Trophoblast cell (in vitro differentiated cells and primary cell): ENCODE results near the gene CRY1.
A peak's percentile ranks its signal among the peaks of the same experiment; 100 is the strongest.

ENCODE experiments used
- DNase-seq, 2 donors: peaks; one replicate each; pipeline ENCODE4 v3.0.0-alpha.2; 2016
- H2AFZ ChIP-seq: 2 replicates; pipeline ENCODE4 v1.6.1; 2013; ENCODE audit warnings: low read length, moderate library complexity, mild to moderate bottlenecking; ENCODE audit not compliant: insufficient read depth, poor library complexity
- H2AK5ac ChIP-seq: 2 replicates; pipeline ENCODE4 v1.6.1; 2013; ENCODE audit warnings: mild to moderate bottlenecking, low read length
- H2BK120ac ChIP-seq: 2 replicates; pipeline ENCODE4 v1.6.1; 2013; ENCODE audit warnings: low read length, mild to moderate bottlenecking, moderate library complexity; ENCODE audit not compliant: insufficient read depth, poor library complexity
- H2BK12ac ChIP-seq: 2 replicates; pipeline ENCODE4 v1.6.1; 2013; ENCODE audit warnings: mild to moderate bottlenecking, low read length, moderate library complexity
- H2BK5ac ChIP-seq: 2 replicates; pipeline ENCODE4 v1.6.1; 2013; ENCODE audit warnings: low read length, low read depth, moderate library complexity, mild to moderate bottlenecking; ENCODE audit not compliant: poor library complexity
- H3K14ac ChIP-seq: 2 replicates; pipeline ENCODE4 v1.6.1; 2013; ENCODE audit warnings: mild to moderate bottlenecking, low read length
- H3K18ac ChIP-seq: 2 replicates; pipeline ENCODE4 v1.6.1; 2013; ENCODE audit warnings: mild to moderate bottlenecking, low read length
- H3K23ac ChIP-seq: 2 replicates; pipeline ENCODE4 v1.6.1; 2013; ENCODE audit warnings: low read length
- H3K27ac ChIP-seq: 2 replicates; pipeline ENCODE4 v1.5.1; 2013; ENCODE audit warnings: low read depth, mild to moderate bottlenecking, inconsistent platforms, low read length, moderate library complexity
- H3K27me3 ChIP-seq: 2 replicates; pipeline ENCODE4 v1.6.1; 2013; ENCODE audit warnings: inconsistent platforms, mild to moderate bottlenecking, low read length, moderate library complexity; ENCODE audit not compliant: insufficient read depth
- H3K36me3 ChIP-seq, 2 experiments: 1 replicate in 1 of 2; 2 replicates in 1 of 2; pipeline ENCODE4 v1.6.1; 2013; ENCODE audit warnings: low read length in 2 of 2, mild to moderate bottlenecking in 2 of 2, moderate library complexity in 1 of 2; ENCODE audit not compliant: insufficient read depth in 2 of 2, control insufficient read depth in 1 of 2
- H3K4ac ChIP-seq: 2 replicates; pipeline ENCODE4 v1.6.1; 2013; ENCODE audit warnings: low read depth, mild to moderate bottlenecking, low read length, moderate library complexity
- H3K4me1 ChIP-seq, 2 experiments: 1 replicate in 1 of 2; 2 replicates in 1 of 2; pipeline ENCODE4 v1.6.1; 2013; ENCODE audit warnings: low read length in 2 of 2, mild to moderate bottlenecking in 2 of 2, moderate library complexity in 1 of 2; ENCODE audit not compliant: insufficient read depth in 2 of 2, control insufficient read depth in 1 of 2
- H3K4me2 ChIP-seq: 2 replicates; pipeline ENCODE4 v1.6.1; 2013; ENCODE audit warnings: inconsistent platforms, mild to moderate bottlenecking, low read length, moderate library complexity
- H3K4me3 ChIP-seq: 2 replicates; pipeline ENCODE4 v1.5.1; 2013; ENCODE audit warnings: mild to moderate bottlenecking, low read depth, low read length, inconsistent platforms
- H3K79me1 ChIP-seq: one replicate; pipeline ENCODE4 v1.6.1; 2013; ENCODE audit warnings: low read length
- H3K79me2 ChIP-seq: 2 replicates; pipeline ENCODE4 v1.6.1; 2013; ENCODE audit warnings: low read length, mild to moderate bottlenecking; ENCODE audit not compliant: control insufficient read depth, insufficient read depth, poor library complexity
- H3K9ac ChIP-seq: 2 replicates; pipeline ENCODE4 v1.6.1; 2013; ENCODE audit warnings: mild to moderate bottlenecking, low read length
- H3K9me3 ChIP-seq: 2 replicates; pipeline ENCODE4 v1.6.1; 2013; ENCODE audit warnings: low read depth, mild to moderate bottlenecking, control low read depth, inconsistent platforms, low read length; ENCODE audit not compliant: insufficient read depth
- H4K12ac ChIP-seq: 2 replicates; pipeline ENCODE4 v1.6.1; 2013; ENCODE audit warnings: low read depth, mild to moderate bottlenecking, low read length, moderate library complexity
- H4K8ac ChIP-seq: 2 replicates; pipeline ENCODE4 v1.6.1; 2013; ENCODE audit warnings: low read depth, mild to moderate bottlenecking, low read length, moderate library complexity
- H4K91ac ChIP-seq: one replicate; pipeline ENCODE4 v1.6.1; 2013; ENCODE audit warnings: low read depth, mild to moderate bottlenecking, low read length, moderate library complexity
- WGBS: extraction: QIAGEN DNeasy Blood & Tissue Kit; methylation state at CpG from one replicate; pipeline ENCODE4 v1.1.7; 2013; ENCODE audit warnings: missing lambda C conversion rate; ENCODE audit not compliant: insufficient read length, insufficient coverage; ENCODE audit errors: extremely low coverage; 5-methylcytosine and 5-hydroxymethylcytosine counted together

CRY1 gene

GRCh38 chr12:106986625-106987389 lies 106.5 kb downstream of the CRY1 start, which contains the start of gene MTERF2:
Gene MTERF2 (minus strand): TSS chr12:106987146. CDS start chr12:106978714, 8,432 bp downstream.
- Histone ChIP-seq H3K18ac (peak within 1 kb of the TSS; percentile 38), H3K27me3 (no peaks in the 10 kb centered on the region), H2BK12ac (no peak within 1 kb of the TSS), H4K12ac (peak within 1 kb of the TSS; percentile 4), H3K9me3 (no peaks in the 10 kb centered on the region), H2AK5ac (no peak within 1 kb of the TSS), H3K36me3 (peaks cover 0 to 8% of the 10 kb centered on the region in 2 experiments), H3K4me2 (peak within 1 kb of the TSS; percentile 71), H2AFZ (peak within 1 kb of the TSS; percentile 53), H3K23ac (no peak within 1 kb of the TSS), H3K4ac (peak within 1 kb of the TSS; percentile 0), H3K79me1 (peaks cover 4% of the 10 kb centered on the region), H2BK120ac (peak within 1 kb of the TSS; percentile 6), H3K14ac (peak within 1 kb of the TSS; percentile 25), H3K9ac (peak within 1 kb of the TSS; percentile 86), H3K27ac (peak within 1 kb of the TSS; percentile 18), H4K8ac (peak within 1 kb of the TSS; percentile 73), H3K79me2 (peaks cover 3% of the 10 kb centered on the region), H3K4me3 (peak within 1 kb of the TSS; percentile 79), H2BK5ac (peak within 1 kb of the TSS; percentile 19), H4K91ac (peak within 1 kb of the TSS; percentile 28), H3K4me1 (peaks cover 0 to 8% of the 10 kb centered on the region in 2 experiments)
- no CpG with 5 or more reads among the region's 50 CpGs for WGBS
- peak; percentile 89 to 95 for DNase-seq

- Histone ChIP-seq H4K12ac (no peak overlapping the region), H3K14ac (no peak overlapping the region), H2BK12ac (no peak overlapping the region), H3K4me3 (no peak overlapping the region), H3K4me2 (peak overlapping the region; percentile 71), H3K23ac (no peak overlapping the region), H3K9me3 (no peaks in the 10 kb centered on the region), H3K27ac (no peak overlapping the region), H2BK120ac (no peak overlapping the region), H2AK5ac (no peak overlapping the region), H2AFZ (no peak overlapping the region), H3K9ac (no peak overlapping the region), H2BK5ac (no peak overlapping the region), H3K18ac (no peak overlapping the region), H3K4ac (no peak overlapping the region), H3K79me1 (peaks cover 4% of the 10 kb centered on the region), H3K4me1 (peaks cover 0 to 8% of the 10 kb centered on the region in 2 experiments), H3K36me3 (peaks cover 0 to 8% of the 10 kb centered on the region in 2 experiments), H4K91ac (no peak overlapping the region), H4K8ac (no peak overlapping the region), H3K27me3 (no peaks in the 10 kb centered on the region), H3K79me2 (peaks cover 3% of the 10 kb centered on the region)
- DNase-seq = no peak
- WGBS = no CpG with 5 or more reads among the region's 4 CpGs
These were observed 107.2 kb downstream of the CRY1 start for GRCh38 chr12:106986135-106986534.

GRCh38 chr12:106985479-106985878 lies 107.9 kb downstream of the CRY1 start:
- no peak overlapping the region for H4K12ac ChIP-seq
- peaks cover 4% of the 10 kb centered on the region for H3K79me1 ChIP-seq
- H3K27ac ChIP-seq = no peak overlapping the region
- no peak overlapping the region for H2BK12ac ChIP-seq
- H3K27me3 ChIP-seq = no peaks in the 10 kb centered on the region
- no CpG with 5 or more reads among the region's 5 CpGs for WGBS
- H3K4me2 ChIP-seq = no peak overlapping the region
- DNase-seq = peak in 1 of 2 donors; percentile 9
- no peak overlapping the region for H3K14ac ChIP-seq
- H2BK5ac ChIP-seq = no peak overlapping the region
- no peak overlapping the region for H3K4ac ChIP-seq
- no peak overlapping the region for H4K8ac ChIP-seq
- H4K91ac ChIP-seq = no peak overlapping the region
- H3K9ac ChIP-seq = no peak overlapping the region
- H2AFZ ChIP-seq = no peak overlapping the region
- no peaks in the 10 kb centered on the region for H3K9me3 ChIP-seq
- H3K18ac ChIP-seq = no peak overlapping the region
- H3K4me3 ChIP-seq = no peak overlapping the region
- no peak overlapping the region for H2BK120ac ChIP-seq
- peaks cover 0 to 8% of the 10 kb centered on the region in 2 experiments for H3K4me1 ChIP-seq
- no peak overlapping the region for H2AK5ac ChIP-seq
- H3K79me2 ChIP-seq = peaks cover 3% of the 10 kb centered on the region
- H3K23ac ChIP-seq = no peak overlapping the region
- H3K36me3 ChIP-seq = peaks cover 0 to 8% of the 10 kb centered on the region in 2 experiments

GRCh38 chr12:106984588-106985137 lies 108.7 kb downstream of the CRY1 start:
- H4K8ac ChIP-seq = no peak overlapping the region
- no peak for DNase-seq
- H3K4ac ChIP-seq = no peak overlapping the region
- H3K27ac ChIP-seq = no peak overlapping the region
- no peak overlapping the region for H2BK5ac ChIP-seq
- H3K9ac ChIP-seq = no peak overlapping the region
- H3K79me1 ChIP-seq = peaks cover 4% of the 10 kb centered on the region
- H2BK120ac ChIP-seq = no peak overlapping the region
- no peak overlapping the region for H2AFZ ChIP-seq
- no peak overlapping the region for H3K4me3 ChIP-seq
- no peak overlapping the region for H4K91ac ChIP-seq
- peaks cover 0 to 8% of the 10 kb centered on the region in 2 experiments for H3K36me3 ChIP-seq
- H3K4me1 ChIP-seq = peaks cover 0 to 8% of the 10 kb centered on the region in 2 experiments
- no peak overlapping the region for H3K18ac ChIP-seq
- H3K4me2 ChIP-seq = no peak overlapping the region
- WGBS = no CpG with 5 or more reads among the region's 6 CpGs
- H2AK5ac ChIP-seq = no peak overlapping the region
- H3K27me3 ChIP-seq = no peaks in the 10 kb centered on the region
- H3K23ac ChIP-seq = no peak overlapping the region
- H3K14ac ChIP-seq = no peak overlapping the region
- no peak overlapping the region for H2BK12ac ChIP-seq
- H3K79me2 ChIP-seq = peaks cover 3% of the 10 kb centered on the region
- no peak overlapping the region for H4K12ac ChIP-seq
- no peaks in the 10 kb centered on the region for H3K9me3 ChIP-seq
